ENCODE measurements around the gene PRRT2. TPM values are rescaled to one million over a fixed set of nuclear protein-coding genes. Genes with fewer than 3 reads are reported as not detected.

Gene PRRT2
- total and polyA plus RNA-seq, 10 of the 15 experiments (the other 5 are each of a cell fraction or from before 2014, with no cell fraction given) = 0.08 to 0.49 (median 0.12) TPM; not detected in 4

- 0 out of 3 replicates have a peak, but pooled peaks have one; percentile 18 for TF ChIP-seq POU2F2 (IDR thresholded peaks at IDR 0.05; ENCODE audit: borderline replicate concordance, low read depth, low read length)
- TF ChIP-seq ZBTB4 (CRISPR knock-in tag; IDR thresholded peaks at IDR 0.05) = no peak
- TF ChIP-seq NBN (IDR thresholded peaks at IDR 0.05) = no peak
- 0 out of 2 replicates have a peak, but pooled peaks have one; percentile 27 for TF ChIP-seq SMARCA5 (IDR thresholded peaks at IDR 0.05)
- TF ChIP-seq, protein P1, sequence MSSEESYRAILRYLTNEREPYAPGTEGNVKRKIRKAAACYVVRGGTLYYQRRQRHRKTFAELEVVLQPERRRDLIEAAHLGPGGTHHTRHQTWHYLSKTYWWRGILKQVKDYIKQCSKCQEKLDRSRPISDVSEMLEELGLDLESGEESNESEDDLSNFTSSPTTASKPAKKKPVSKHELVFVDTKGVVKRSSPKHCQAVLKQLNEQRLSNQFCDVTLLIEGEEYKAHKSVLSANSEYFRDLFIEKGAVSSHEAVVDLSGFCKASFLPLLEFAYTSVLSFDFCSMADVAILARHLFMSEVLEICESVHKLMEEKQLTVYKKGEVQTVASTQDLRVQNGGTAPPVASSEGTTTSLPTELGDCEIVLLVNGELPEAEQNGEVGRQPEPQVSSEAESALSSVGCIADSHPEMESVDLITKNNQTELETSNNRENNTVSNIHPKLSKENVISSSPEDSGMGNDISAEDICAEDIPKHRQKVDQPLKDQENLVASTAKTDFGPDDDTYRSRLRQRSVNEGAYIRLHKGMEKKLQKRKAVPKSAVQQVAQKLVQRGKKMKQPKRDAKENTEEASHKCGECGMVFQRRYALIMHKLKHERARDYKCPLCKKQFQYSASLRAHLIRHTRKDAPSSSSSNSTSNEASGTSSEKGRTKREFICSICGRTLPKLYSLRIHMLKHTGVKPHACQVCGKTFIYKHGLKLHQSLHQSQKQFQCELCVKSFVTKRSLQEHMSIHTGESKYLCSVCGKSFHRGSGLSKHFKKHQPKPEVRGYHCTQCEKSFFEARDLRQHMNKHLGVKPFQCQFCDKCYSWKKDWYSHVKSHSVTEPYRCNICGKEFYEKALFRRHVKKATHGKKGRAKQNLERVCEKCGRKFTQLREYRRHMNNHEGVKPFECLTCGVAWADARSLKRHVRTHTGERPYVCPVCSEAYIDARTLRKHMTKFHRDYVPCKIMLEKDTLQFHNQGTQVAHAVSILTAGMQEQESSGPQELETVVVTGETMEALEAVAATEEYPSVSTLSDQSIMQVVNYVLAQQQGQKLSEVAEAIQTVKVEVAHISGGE (CRISPR knock-in tag; IDR thresholded peaks at IDR 0.05) = no peak
- TF ChIP-seq SUPT20H (IDR thresholded peaks at IDR 0.05; ENCODE audit: borderline replicate concordance, control insufficient read depth, low read depth, low read length) = no peak
- no peak for TF ChIP-seq CHD4 (IDR thresholded peaks at IDR 0.05)
- TF ChIP-seq EZH2 (IDR thresholded peaks at IDR 0.05; ENCODE audit: borderline replicate concordance, control insufficient read depth, low read depth, low read length) = no peak
- TF ChIP-seq CBX5 (IDR thresholded peaks at IDR 0.05; ENCODE audit: low read depth) = no peak
- no peak for TF ChIP-seq JUND (IDR thresholded peaks at IDR 0.05; ENCODE audit: low read depth, low read length)
- TF ChIP-seq E2F4 (IDR thresholded peaks at IDR 0.05; ENCODE audit: low read depth, low read length) = no peak
- peak; percentile 87 for TF ChIP-seq POLR2A (IDR thresholded peaks at IDR 0.05; ENCODE audit: low read depth, low read length)
- no peak for TF ChIP-seq KDM1A (IDR thresholded peaks at IDR 0.05; ENCODE audit: borderline replicate concordance)
- TF ChIP-seq TCF3 (IDR thresholded peaks at IDR 0.05; ENCODE audit: borderline replicate concordance, insufficient read depth, low read depth, low read length) = no peak
- no peak for TF ChIP-seq EGR1 (IDR thresholded peaks at IDR 0.05; ENCODE audit: borderline replicate concordance in 1 of 2, low read depth in 2 of 2, low read length in 2 of 2)
- no peak for TF ChIP-seq BCL11A (IDR thresholded peaks at IDR 0.05; ENCODE audit: low read depth, low read length)
Measured at GRCh38 chr16:29820730-29821642, 9.0 kb downstream of the PRRT2 start (continued).

Data from GM12878 (cell line).